ENCODE data around the gene CHST15.
"Not testable (repeated sequence)": the region's sequence is repeated elsewhere in the genome, so short reads cannot be mapped to it uniquely, and the experiment has no call there.

CHST15 gene

DNA sequence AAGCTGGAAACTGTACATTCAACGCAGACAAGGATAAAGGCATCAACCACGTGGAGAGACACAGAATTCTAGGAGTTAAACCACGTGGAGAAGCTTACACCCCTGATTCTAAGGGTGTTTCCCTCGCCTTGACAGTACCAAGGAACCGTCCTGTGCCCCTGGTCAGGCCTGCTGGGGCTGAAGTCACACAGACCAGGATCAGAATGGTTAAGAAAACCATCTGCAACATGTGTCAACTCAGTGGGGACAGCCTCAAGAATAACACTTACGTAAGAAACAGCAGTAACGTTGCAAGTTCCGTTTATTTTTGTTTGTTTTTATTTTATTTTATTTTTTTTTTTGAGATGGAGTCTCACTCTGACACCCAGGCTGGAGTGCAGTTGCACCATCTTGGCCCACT is 55.6 kb downstream of the CHST15 start:
- TF ChIP-seq, protein P1, sequence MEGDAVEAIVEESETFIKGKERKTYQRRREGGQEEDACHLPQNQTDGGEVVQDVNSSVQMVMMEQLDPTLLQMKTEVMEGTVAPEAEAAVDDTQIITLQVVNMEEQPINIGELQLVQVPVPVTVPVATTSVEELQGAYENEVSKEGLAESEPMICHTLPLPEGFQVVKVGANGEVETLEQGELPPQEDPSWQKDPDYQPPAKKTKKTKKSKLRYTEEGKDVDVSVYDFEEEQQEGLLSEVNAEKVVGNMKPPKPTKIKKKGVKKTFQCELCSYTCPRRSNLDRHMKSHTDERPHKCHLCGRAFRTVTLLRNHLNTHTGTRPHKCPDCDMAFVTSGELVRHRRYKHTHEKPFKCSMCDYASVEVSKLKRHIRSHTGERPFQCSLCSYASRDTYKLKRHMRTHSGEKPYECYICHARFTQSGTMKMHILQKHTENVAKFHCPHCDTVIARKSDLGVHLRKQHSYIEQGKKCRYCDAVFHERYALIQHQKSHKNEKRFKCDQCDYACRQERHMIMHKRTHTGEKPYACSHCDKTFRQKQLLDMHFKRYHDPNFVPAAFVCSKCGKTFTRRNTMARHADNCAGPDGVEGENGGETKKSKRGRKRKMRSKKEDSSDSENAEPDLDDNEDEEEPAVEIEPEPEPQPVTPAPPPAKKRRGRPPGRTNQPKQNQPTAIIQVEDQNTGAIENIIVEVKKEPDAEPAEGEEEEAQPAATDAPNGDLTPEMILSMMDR (conservative IDR thresholded peaks at IDR 0.05; ENCODE audit: low read length), result no peak
- no peak overlapping the region for H3K4me3 ChIP-seq (ENCODE audit: low read length)
- no peak for DNase-seq (ENCODE audit: low read depth)

DNA sequence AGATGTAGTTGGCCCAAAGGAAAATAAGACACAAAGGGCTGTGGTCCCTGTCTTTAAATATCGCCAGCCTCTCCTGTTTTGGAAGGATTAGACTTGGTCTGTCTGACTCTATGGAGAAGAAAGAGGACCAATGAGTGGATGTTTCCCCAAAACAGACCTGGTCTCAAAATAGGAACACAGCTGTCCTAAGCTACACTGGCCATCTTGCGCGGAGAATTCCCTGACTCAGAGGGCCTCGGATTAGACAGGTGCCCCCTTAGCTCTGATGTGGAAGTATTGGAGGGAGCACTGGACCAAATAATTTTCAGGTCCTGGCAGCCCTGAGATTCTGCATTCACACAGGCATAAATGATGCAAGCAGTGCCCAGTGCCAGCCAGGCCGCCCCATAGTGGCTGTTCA is 56.1 kb downstream of the CHST15 start:
- TF ChIP-seq, protein P1 (conservative IDR thresholded peaks at IDR 0.05; ENCODE audit: low read length), result no peak
- DNase-seq (ENCODE audit: low read depth), result no peak
- H3K4me3 ChIP-seq (ENCODE audit: low read length), result no peak overlapping the region

DNA sequence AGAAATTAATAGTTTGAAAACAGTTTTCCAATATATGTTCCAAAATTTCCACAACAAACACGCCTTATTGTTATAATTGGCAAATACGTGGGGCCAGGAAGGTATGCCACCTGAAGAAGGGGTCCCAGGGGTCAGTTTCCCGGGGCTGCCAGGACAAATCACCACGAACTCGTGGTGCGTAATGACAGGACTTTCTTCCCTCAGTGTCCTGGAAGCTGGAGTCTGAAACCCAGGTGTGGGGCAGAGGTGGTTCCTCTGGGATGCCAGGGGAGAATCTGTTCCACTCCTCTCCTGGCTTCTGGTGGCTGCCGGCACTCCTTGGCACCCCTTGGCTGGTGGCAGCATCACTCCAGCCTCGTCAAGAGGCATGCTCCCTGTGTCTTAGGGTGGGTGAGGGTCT is 56.7 kb downstream of the CHST15 start:
- DNase-seq (ENCODE audit: low read depth), result no peak
- TF ChIP-seq, protein P1 (conservative IDR thresholded peaks at IDR 0.05; ENCODE audit: low read length), result no peak
- no peak overlapping the region for H3K4me3 ChIP-seq (ENCODE audit: low read length)

DNA sequence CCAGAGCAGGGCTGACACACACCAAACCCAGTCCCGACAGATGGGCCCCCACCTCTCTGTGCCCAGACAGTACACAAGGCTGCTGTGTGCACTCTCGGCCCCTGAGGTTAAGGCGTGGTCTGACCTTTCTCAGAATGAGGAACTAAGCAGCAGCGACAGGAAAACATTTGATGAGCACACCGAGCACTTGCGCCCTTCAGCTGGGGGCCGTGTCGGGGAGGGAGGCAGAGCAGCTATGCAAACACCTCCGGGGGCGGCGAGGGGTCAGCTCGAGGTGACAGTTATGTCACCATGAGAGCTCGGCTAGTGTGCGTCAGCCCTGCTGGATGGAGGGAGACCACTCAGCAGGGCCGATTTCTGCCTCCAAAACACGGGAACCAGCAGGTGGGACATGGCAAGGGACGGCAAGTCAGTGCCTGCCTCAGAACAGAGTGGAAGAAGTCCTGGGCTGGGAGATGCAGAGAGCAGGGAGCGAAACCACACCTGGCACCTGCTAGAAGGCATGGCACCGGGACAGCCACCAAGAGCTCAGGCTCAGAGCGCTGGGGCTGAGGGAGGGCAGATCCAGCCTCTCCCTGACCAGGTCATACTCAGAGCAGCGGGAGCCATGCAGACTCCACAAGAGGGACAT is 57.4 kb downstream of the CHST15 start:
- H3K4me3 ChIP-seq (ENCODE audit: low read length), result no peak overlapping the region
- no peak for DNase-seq (ENCODE audit: low read depth)
- TF ChIP-seq, protein P1 (conservative IDR thresholded peaks at IDR 0.05; ENCODE audit: low read length), result no peak

DNA sequence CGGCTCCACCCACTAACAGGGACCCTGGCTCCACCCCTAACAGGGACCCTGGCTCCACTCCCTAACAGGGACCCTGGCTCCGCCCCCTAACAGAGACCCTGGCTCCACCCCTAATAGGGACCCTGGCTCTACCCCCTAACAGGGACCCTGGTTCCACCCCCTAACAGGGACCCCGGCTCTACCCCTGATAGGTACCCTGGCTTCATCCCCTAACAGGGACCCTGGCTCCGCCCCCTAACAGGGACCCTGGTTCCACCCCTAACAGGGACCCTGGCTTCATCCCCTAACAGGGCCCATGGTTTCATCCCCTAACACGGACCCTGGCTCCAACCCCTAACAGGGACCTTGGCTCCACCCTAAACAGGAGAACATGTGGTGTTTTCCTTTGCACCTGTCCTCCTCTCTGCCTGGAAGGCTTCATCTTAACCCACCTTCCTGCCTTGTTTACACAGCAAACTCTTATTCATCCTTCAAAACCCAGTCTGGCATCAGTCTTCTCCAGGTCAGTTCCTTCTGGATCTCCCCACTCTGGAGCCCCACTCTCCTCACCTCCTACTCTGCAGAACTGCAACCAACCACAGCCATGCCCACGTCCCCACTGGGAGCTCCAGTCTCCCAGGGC is 58.0 kb downstream of the CHST15 start:
- TF ChIP-seq, protein P1 (conservative IDR thresholded peaks at IDR 0.05; ENCODE audit: low read length), result no peak
- H3K4me3 ChIP-seq (ENCODE audit: low read length), result no peak overlapping the region
- DNase-seq (ENCODE audit: low read depth), result no peak

DNA sequence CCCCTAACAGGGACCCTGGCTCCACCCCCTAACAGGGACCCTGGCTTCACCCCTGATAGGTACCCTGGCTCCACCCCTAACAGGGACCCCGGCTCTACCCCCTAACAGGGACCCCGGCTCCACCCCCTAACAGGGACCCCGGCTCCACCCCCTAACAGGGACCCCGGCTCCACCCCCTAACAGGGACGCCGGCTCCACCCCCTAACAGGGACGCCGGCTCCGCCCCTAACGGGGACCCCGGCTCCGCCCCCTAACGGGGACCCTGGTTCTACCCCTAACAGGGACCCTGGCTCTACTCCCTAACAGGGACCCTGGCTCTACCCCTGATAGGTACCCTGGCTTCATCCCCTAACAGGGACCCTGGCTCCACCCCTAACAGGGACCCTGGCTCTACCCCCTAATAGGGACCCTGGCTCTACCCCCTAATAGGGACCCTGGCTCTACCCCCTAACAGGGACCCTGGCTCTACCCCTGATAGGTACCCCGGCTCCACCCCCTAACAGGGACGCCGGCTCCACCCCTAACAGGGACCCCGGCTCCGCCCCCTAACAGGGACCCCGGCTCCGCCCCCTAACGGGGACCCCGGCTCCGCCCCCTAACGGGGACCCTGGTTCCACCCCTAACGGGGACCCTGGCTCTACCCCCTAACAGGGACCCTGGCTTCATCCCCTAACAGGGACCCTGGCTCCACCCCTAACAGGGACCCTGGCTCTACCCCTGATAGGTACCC is 58.7 kb downstream of the CHST15 start:
- not testable (repeated sequence) for H3K4me3 ChIP-seq (ENCODE audit: low read length); DNase-seq (ENCODE audit: low read depth)

DNA sequence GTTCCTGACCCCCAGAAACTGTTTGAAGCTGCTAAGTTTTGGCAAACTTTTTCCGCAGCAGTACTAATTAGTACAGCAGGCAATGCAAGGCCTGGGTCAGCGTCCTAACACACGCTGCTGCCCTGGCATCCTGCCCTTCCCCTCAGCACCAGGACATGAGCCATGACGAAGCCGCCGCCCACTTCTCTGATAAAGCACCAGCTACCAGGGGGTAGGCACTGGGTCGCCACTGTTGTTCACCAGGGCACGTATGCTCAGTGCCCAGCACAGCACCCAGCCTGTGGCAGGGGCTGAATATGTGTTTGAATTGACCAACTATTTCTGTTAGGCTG is 59.5 kb downstream of the CHST15 start:
- no peak for DNase-seq (ENCODE audit: low read depth)
- TF ChIP-seq, protein P1 (conservative IDR thresholded peaks at IDR 0.05; ENCODE audit: low read length), result no peak

More for the DNA sequence above, 59.5 kb downstream of the CHST15 start:
- H3K4me3 ChIP-seq (ENCODE audit: low read length), result no peak overlapping the region
